Measurements from ENCODE around the gene FRYL.
"Not testable (repeated sequence)": the region's sequence is repeated elsewhere in the genome, so short reads cannot be mapped to it uniquely, and the experiment has no call there.

The FRYL gene

GRCh38 chr4:48490012-48490679, 289.9 kb downstream of the FRYL start, which contains the start of gene ZAR1:
TSS of gene ZAR1 (plus strand) at chr4:48490252. CDS start at chr4:48490292, 40 bp downstream.
- peak; percentile 20 for DNase-seq (ENCODE audit: low spot score)

DNA sequence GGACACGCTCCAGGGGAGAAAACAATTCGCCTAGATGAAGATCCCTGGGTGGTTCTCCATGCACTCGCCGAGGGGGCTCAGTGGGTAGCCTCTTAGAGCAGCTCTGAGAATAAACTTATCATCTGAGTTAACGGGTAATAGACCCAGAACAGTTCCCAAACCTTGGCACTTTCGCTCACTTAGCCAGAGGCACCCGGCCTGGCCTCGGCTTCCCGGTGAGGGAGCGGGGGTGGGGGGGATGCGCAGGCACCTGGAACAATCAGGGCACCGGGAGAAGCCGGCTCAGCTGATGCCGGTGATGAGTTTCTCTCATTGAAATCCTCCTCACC, 290.4 kb downstream of the FRYL start:
- DNase-seq (ENCODE audit: low spot score) = no peak

DNA sequence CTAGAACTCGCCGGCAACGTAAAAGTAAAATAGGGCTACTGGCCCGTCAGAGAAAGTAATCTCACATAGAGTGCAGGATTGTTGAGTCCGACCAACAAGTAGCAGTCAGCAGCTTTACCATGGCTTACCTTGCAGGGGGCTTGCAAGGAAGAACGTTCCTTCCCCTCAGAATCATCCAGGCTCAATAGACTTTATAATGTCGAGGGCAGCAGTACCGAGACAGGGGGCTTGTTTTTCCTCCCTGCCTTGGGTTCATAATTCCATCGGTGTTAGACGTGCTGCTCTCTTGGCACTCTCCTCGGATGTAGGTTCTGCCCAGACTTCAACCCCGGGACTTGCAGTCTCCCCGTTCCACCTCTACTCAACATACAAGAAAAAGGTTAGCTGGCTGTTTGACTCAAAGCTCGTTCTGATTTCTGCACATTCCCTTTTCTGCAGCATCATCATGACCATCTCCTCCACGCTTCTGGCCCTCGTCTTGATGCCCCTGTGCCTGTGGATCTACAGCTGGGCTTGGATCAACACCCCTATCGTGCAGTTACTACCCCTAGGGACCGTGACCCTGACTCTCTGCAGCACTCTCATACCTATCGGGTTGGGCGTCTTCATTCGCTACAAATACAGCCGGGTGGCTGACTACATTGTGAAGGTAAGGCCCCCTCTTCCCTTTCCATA, 295.4 kb downstream of the FRYL start:
- no peak for DNase-seq (ENCODE audit: low spot score)

GRCh38 chr4:48483777-48484493, 296.1 kb downstream of the FRYL start:
- DNase-seq (ENCODE audit: low spot score) = no peak

- peak; percentile 41 for DNase-seq (ENCODE audit: low spot score)
These were observed 296.9 kb downstream of the FRYL start, which contains the start of gene SLC10A4 for GRCh38 chr4:48483006-48483776. TSS of gene SLC10A4 (plus strand) at chr4:48483343. CDS start at chr4:48483562, 219 bp downstream.

DNA sequence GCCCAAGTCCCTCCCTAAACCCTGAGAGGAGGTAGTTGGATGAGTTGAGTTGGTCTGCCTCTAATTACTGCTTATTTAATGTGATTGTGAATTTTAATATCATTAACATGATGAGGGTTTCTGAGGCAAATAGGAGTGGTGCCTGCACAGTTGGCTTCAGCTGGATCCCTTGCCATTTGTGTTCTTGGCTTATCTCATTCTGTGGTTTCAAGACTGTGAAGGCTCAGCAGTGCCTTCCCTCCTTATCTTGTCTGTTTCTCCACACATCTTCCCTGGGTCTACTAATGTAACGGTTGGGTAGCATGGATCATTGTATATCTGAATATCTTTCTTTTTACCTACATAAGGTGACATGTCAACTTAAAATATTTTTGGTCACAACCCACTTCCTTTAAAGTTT, 298.5 kb downstream of the FRYL start:
- no peak for DNase-seq (ENCODE audit: low spot score)

GRCh38 chr4:48478273-48478672, 301.8 kb downstream of the FRYL start:
- DNase-seq (ENCODE audit: low spot score) = no peak

DNA sequence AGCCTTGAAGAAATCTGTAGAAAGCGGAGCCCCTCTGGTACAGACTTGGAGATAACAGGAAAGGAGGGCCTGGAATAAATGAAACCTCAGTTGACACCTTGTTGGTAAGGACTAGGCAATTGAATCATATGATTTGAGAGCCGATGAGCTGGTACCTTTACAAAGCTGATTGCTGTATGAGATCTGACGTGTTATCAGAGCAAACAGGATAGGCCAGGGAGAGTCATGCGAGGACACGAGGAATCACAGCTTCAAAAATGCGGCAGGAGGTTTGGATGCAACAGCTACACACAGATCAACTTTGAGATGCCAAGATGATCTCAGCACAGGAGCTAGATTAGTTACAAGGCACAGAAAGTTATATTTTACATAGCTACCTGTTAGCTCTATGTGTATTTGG, 304.3 kb downstream of the FRYL start:
- DNase-seq (ENCODE audit: low spot score) = no peak

DNA sequence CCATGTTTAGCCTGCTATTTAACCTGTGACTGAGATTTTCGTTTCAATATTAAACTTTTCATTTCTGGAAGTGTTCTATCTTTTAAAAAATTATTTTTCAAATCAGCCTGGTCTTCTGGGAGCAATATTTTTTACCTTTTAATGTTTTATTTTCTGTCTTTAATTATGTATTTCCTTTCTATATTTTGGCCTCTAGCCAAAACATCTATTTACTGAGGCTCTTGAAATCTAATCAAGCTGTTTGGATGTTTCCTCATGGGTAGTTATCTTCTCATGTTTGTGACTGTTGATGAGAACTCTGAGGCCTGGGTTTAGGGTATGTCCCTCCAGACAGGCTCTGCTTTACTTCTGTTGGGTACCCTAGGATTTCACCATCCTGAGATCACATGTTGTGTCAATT, 307.3 kb downstream of the FRYL start:
- DNase-seq (ENCODE audit: low spot score) = no peak

DNA sequence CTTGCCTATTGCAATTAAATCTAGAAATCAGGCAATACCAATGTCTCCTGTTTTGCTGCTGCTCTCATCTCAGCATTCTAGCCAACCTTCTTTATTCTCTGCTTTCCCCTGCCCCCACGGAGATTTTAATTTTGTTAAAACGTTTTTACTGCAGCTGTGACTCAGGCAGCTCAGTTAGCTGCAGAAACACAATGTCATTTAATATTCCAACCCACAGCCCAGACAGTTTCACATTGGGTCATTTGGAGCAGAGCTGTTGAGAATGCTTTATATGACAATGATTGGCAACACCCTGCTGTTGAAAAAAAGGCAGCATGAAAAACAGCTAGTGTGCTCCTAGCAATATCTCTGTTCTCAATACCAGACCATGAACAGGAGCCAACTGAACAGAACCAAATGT, 309.5 kb downstream of the FRYL start:
- no peak for DNase-seq (ENCODE audit: low spot score)

DNA sequence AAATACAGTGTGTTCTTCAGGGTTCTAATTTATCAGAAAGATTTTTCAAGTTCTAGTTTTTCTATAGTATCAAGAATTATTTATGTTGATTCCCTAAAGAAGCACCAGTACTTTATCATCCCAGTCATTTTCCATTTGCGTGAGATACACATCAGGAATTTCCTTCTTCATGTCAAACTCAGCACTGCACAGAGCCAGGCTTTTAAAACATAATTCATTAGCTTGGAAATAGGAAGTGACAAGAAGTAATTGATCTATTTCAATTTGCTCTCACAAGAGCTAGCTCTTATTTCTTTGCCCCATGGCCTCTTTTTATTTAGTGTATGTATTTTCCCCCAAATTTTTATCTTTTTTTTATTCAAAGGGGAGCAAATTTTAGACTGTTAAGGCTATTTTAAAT, 309.9 kb downstream of the FRYL start:
- DNase-seq (ENCODE audit: low spot score) = no peak

- DNase-seq (ENCODE audit: low spot score) = no peak
These were observed 312.2 kb downstream of the FRYL start for GRCh38 chr4:48467891-48468290.

- DNase-seq (ENCODE audit: low spot score) = no peak
These were observed 312.6 kb downstream of the FRYL start for GRCh38 chr4:48467442-48467841.

GRCh38 chr4:48462363-48462762, 317.7 kb downstream of the FRYL start:
- no peak for DNase-seq (ENCODE audit: low spot score)

GRCh38 chr4:48461000-48461399, 319.1 kb downstream of the FRYL start:
- no peak for DNase-seq (ENCODE audit: low spot score)

DNA sequence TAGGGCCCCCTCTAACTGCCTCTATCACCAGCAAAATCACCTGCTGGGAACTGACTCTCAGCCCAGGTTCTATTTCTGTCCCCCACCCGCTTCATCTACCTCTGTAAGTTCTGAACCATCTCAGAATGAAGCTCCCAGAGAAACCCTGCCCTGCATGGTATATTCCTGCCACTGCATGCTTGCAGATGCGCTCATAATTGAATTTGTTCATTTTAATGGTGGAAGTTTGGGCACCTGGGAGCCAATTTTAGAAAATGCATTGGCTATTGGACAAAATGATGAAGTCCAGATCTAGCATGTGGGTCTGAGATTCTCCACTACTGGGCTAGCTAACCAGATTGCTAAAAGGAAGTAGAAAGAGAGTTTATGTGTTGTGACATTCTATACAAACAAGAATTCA, 325.5 kb downstream of the FRYL start:
- DNase-seq (ENCODE audit: low spot score) = no peak

DNA sequence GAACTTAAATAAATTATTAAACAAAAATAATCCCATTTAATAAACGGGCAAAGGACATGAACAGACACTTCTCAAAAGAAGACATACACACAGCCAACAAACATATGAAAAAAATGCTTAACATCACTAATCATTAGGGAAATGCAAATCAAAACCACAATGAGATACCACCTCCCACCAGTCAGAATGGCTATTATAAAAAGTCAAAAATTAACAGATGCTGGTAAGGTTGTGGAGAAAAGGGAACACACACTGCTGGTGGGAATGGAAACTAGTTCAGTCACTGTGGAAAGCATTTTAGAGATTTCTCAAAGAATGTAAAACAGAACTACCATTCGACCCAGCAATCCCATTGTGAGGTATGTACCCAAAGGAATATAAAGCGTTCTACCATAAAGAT, 328.4 kb downstream of the FRYL start:
- not testable (repeated sequence) for DNase-seq (ENCODE audit: low spot score)

DNA sequence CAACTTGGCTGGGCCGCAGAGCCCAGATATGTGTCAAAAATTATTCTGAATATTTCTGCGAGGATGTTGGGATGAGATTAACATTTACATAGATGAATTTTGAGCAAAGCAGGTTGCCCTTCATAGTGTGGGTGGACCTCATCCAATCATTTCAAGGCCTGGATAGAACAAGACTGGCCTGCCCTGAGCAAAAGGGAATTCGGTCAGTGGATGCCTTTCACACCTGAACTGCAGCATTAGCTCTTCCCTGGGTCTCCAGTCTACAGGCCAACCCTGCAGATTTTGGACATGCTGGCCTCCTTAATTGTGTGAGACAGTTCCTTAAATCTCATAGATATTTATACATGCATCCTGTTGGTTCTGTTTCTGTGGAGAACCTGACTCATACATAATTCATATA, 329.3 kb downstream of the FRYL start:
- DNase-seq (ENCODE audit: low spot score) = no peak

- DNase-seq (ENCODE audit: low spot score) = no peak
These were observed 330.9 kb downstream of the FRYL start for GRCh38 chr4:48449151-48449550.

Data from GM03348 (cell line).